ENCODE data around the gene ISOC1. TPM values are rescaled to one million over a fixed set of nuclear protein-coding genes. Genes with fewer than 3 reads are reported as not detected.

ISOC1 gene
- polyA plus RNA-seq (2011; rRNA removed) (22.7 and 28.0 TPM in 2 replicates), polyA minus RNA-seq (2011; rRNA and poly(A)+ RNA removed) (11.2 and 12.8 TPM in 2 replicates)

GRCh38 chr5:129094087-129094923 lies at the start of gene ISOC1:
Gene ISOC1 (plus strand): TSS chr5:129094749. CDS start chr5:129094767, 18 bp downstream.
- peak within 1 kb of the TSS; percentile 98 for H3K4me3 ChIP-seq (ENCODE audit: low read depth, low read length)
- ChIA-PET CTCF (interaction anchor here (1.4 to 3.4 kb wide), 2 partner anchors 11 to 188 kb away, joined by 3 to 19 read pairs; no protein-coding TSS in a partner anchor), POLR2A (interaction anchor here (0.7 to 1.5 kb wide), 4 partner anchors 9 to 75 kb away, joined by 3 to 5 read pairs (median 4); no protein-coding TSS in a partner anchor)
- no peaks in the 10 kb centered on the region for H3K9me3 ChIP-seq (ENCODE audit: control insufficient read depth, insufficient read depth, low read length)
- peak; percentile 74 for DNase-seq (ENCODE audit: low read depth, low spot score)
- H3K27me3 ChIP-seq (ENCODE audit: control insufficient read depth, insufficient read depth, low read length): peaks cover 5% of the 10 kb centered on the region
- H3K27ac ChIP-seq (ENCODE audit: low read depth, low read length): peak within 1 kb of the TSS; percentile 71
- TF ChIP-seq CTCF (IDR thresholded peaks at IDR 0.05; ENCODE audit: low read depth, low read length): no peak; the same call in 1 of the 2 replicates

- ChIA-PET CTCF (interaction anchor here (0.6 kb wide), 1 partner anchor 1134 kb away, joined by 3 read pairs; no protein-coding TSS in a partner anchor), POLR2A (no interaction called here)
- no peak for DNase-seq (ENCODE audit: low read depth, low spot score)
Measured at GRCh38 chr5:129046151-129046550, 48.4 kb upstream of the ISOC1 start.

GRCh38 chr5:129048509-129048908 lies 46.0 kb upstream of the ISOC1 start:
- H3K27me3 ChIP-seq (ENCODE audit: control insufficient read depth, insufficient read depth, low read length): no peaks in the 10 kb centered on the region
- DNase-seq (ENCODE audit: low read depth, low spot score): no peak
- ChIA-PET CTCF (no interaction called here), POLR2A (no interaction called here)
- no peak overlapping the region for H3K27ac ChIP-seq (ENCODE audit: low read depth, low read length)
- H3K4me3 ChIP-seq (ENCODE audit: low read depth, low read length): no peak overlapping the region
- no peak for TF ChIP-seq CTCF (IDR thresholded peaks at IDR 0.05; ENCODE audit: low read depth, low read length)
- no peaks in the 10 kb centered on the region for H3K9me3 ChIP-seq (ENCODE audit: control insufficient read depth, insufficient read depth, low read length)

More at GRCh38 chr5:129046151-129046550, 48.4 kb upstream of the ISOC1 start:
- no peak for TF ChIP-seq CTCF (IDR thresholded peaks at IDR 0.05; ENCODE audit: low read depth, low read length)
- Histone ChIP-seq H3K9me3 (ENCODE audit: control insufficient read depth, insufficient read depth, low read length) (no peaks in the 10 kb centered on the region), H3K4me3 (ENCODE audit: low read depth, low read length) (no peak overlapping the region), H3K27me3 (ENCODE audit: control insufficient read depth, insufficient read depth, low read length) (no peaks in the 10 kb centered on the region), H3K27ac (ENCODE audit: low read depth, low read length) (no peak overlapping the region)

GRCh38 chr5:129049126-129049799 lies 45.3 kb upstream of the ISOC1 start:
- POLR2A ChIA-PET: no interaction called here
- Histone ChIP-seq H3K4me3 (ENCODE audit: low read depth, low read length) (no peak overlapping the region), H3K9me3 (ENCODE audit: control insufficient read depth, insufficient read depth, low read length) (no peaks in the 10 kb centered on the region), H3K27me3 (ENCODE audit: control insufficient read depth, insufficient read depth, low read length) (no peaks in the 10 kb centered on the region), H3K27ac (ENCODE audit: low read depth, low read length) (no peak overlapping the region)
- DNase-seq (ENCODE audit: low read depth, low spot score): no peak
- CTCF ChIA-PET: no interaction called here
- TF ChIP-seq CTCF (IDR thresholded peaks at IDR 0.05; ENCODE audit: low read depth, low read length): no peak
